Thoracic aorta (tissue), 2 donors: Measurements from ENCODE around the gene CYSRT1. TPM values are rescaled to one million over a fixed set of nuclear protein-coding genes. Genes with fewer than 3 reads are reported as not detected.

Experiments used
- ATAC-seq: fragments of 150-250 bp; one replicate; pipeline ENCODE4 v1.8.0; 2017; ENCODE audit warnings: low read depth; ENCODE audit not compliant: insufficient number of reproducible peaks, low FRiP score
- DNase-seq: peaks from one replicate; pipeline ENCODE4 v3.0.0-alpha.2; 2020; ENCODE audit warnings: low spot score
- H3K27ac ChIP-seq, 2 donors: fragments of 200-600 bp; sonication (generic); 1 replicate in 1 of 2; 2 replicates in 1 of 2; pipeline ENCODE4 v1.5.1; 2016; ENCODE audit warnings: mild to moderate bottlenecking in 2 of 2, moderate library complexity in 2 of 2
- H3K27me3 ChIP-seq: fragments of 200-600 bp; sonication (generic); replicated peaks from 2 replicates; pipeline ENCODE4 v1.6.0; 2016; ENCODE audit warnings: mild to moderate bottlenecking; ENCODE audit not compliant: insufficient read depth
- H3K36me3 ChIP-seq: fragments of 200-600 bp; sonication (generic); one replicate; pipeline ENCODE4 v1.5.1; 2016
- H3K4me1 ChIP-seq, 2 donors: fragments of 200-600 bp; sonication (generic); 1 replicate in 1 of 2; 2 replicates in 1 of 2; pipeline versions ENCODE4 v1.5.1 to v1.6.0; 2016; ENCODE audit warnings: low read depth in 2 of 2, mild to moderate bottlenecking in 1 of 2; ENCODE audit not compliant: control insufficient read depth in 1 of 2
- H3K4me3 ChIP-seq: fragments of 200-600 bp; sonication (generic); 2 replicates; pipeline ENCODE4 v1.5.1; 2016; ENCODE audit warnings: mild to moderate bottlenecking
- H3K9me3 ChIP-seq: fragments of 200-600 bp; sonication (generic); 2 replicates; pipeline ENCODE4 v1.5.1; 2016
- total RNA-seq, 2 donors: library from RNA; depleted of rRNA; stranded (reverse); fragments of >200 nt; gene quantifications; one replicate each; pipeline versions ENCODE4 v1.1.0 to v1.2.3, GENCODE V29; 2016
- TF ChIP-seq, protein P1 (sequence below): fragments of 200-600 bp; sonication (generic); IDR thresholded peaks from one replicate; pipeline ENCODE4 v1.5.1; 2019; ENCODE audit warnings: antibody characterized with exemption

Gene CYSRT1
- total RNA-seq, 2 donors from 2014 or later = not detected

DNA sequence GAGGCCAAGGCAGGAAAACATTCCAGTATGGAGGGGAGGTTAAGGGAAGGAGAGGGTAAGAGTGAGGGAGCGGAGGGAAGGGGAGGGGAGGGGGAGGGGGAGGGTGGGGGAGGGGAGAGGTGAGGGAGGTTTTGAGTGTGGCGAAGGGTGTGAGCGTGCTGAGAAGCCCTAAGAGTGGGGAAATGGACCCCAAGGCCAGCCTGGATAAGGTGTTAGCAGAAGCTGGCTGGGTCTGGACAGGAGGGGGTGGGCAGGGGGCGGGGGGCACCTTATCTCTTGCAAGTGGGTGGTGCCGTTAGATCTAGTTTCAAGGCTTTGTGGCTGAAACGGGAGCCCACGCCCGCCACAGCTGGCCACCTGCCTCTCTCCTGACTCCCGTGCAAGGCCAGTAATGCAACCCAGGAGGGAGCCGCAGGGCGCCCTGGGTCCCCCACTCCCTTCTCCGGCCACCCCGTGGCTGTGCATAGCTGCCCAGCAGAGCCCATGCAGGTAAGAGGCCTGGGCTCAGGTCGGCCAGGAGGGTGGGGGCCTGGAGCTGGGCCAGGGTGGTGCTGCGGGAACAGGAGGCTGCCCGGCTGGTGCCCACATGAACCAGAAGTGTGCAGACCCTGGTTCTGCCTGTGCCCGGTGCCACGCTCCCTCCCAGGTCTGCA, 3.0 kb downstream of the CYSRT1 start:
- Histone ChIP-seq H3K9me3 (no peaks in the 10 kb centered on the region), H3K27me3 (no peaks in the 10 kb centered on the region), H3K4me3 (no peak overlapping the region), H3K27ac (no peak overlapping the region), H3K36me3 (no peaks in the 10 kb centered on the region), H3K4me1 (peaks cover under 1 to 8% of the 10 kb centered on the region in 2 donors)
- TF ChIP-seq, protein P1, sequence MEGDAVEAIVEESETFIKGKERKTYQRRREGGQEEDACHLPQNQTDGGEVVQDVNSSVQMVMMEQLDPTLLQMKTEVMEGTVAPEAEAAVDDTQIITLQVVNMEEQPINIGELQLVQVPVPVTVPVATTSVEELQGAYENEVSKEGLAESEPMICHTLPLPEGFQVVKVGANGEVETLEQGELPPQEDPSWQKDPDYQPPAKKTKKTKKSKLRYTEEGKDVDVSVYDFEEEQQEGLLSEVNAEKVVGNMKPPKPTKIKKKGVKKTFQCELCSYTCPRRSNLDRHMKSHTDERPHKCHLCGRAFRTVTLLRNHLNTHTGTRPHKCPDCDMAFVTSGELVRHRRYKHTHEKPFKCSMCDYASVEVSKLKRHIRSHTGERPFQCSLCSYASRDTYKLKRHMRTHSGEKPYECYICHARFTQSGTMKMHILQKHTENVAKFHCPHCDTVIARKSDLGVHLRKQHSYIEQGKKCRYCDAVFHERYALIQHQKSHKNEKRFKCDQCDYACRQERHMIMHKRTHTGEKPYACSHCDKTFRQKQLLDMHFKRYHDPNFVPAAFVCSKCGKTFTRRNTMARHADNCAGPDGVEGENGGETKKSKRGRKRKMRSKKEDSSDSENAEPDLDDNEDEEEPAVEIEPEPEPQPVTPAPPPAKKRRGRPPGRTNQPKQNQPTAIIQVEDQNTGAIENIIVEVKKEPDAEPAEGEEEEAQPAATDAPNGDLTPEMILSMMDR = no peak
- ATAC-seq (no peak), DNase-seq (no peak)

DNA sequence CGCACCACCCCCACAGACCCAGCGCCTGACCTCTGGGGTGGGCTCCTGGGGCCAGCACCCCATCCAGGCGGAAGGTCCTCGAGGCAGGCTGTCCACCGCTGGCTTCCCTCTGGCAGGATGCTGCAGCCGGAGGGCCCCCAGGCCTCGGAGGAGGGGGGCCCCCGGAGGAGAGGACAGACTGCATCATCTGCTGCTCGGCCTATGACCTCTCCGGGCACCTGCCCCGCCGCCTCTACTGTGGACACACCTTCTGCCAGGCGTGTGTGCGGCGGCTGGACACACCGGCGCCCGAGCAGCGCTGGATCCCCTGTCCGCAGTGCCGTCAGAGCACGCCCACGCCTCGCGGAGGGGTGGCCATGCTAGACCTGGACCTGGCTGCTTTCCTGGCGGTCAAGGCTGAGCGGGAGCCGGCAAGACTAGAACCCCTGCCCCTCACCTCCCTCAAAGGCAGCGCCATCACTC, 3.6 kb downstream of the CYSRT1 start:
- H3K27ac ChIP-seq = no peak overlapping the region
- DNase-seq (no peak), ATAC-seq (no peak)
- H3K4me3 ChIP-seq = no peak overlapping the region
- H3K4me1 ChIP-seq = peaks cover 0 to 7% of the 10 kb centered on the region in 2 donors
- H3K9me3 ChIP-seq = no peaks in the 10 kb centered on the region
- TF ChIP-seq, protein P1 = no peak
- H3K36me3 ChIP-seq = no peaks in the 10 kb centered on the region
- no peaks in the 10 kb centered on the region for H3K27me3 ChIP-seq

- ATAC-seq = no peak
- TF ChIP-seq, protein P1 = no peak
Measured at GRCh38 chr9:137228968-137229896, 4.3 kb downstream of the CYSRT1 start.

DNA sequence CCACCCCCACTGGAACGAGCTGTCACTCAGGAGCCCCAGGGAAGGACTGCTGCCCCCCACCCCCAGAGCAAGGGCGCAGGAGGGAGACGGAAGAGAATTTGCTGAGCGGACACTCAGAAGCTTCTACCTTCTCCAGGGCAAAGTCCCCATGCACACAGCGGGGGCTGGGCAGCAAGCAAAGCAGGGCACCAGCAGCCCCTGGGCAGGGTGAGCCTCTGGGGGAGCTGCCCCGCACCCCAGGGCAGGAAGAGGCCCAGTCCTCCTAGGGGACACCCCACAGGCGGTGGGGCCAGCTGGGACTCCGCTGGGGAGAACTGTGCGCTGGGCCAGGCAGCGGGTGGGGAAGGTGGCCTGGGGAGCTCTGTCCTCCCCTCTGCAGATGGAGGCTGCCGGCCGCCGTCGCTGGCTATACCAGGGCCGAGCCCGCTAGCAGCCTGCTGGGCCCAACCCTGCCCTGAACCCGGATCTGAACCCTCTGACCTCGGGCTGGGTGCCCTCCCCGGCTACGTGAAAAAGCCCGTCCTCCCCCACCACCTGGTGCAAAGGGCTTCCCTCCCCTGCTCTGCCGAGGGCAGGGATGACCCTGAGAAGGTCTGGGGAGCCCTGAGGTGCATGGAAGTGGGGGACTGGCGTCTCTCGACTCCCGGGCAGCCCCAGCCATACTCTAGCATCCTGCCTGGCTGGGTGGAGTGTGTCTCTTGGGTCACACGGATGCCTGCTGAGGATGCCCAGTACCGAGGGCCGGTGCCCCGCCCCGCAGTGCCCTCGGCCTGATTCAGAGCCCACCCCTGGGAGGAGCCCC, 5.1 kb downstream of the CYSRT1 start:
- Histone ChIP-seq H3K27me3 (no peaks in the 10 kb centered on the region), H3K36me3 (no peaks in the 10 kb centered on the region), H3K27ac (no peak overlapping the region), H3K4me1 (no peaks in the 10 kb centered on the region), H3K4me3 (no peak overlapping the region), H3K9me3 (no peaks in the 10 kb centered on the region)
- TF ChIP-seq, protein P1 = no peak
- DNase-seq (no peak), ATAC-seq (no peak)

More at GRCh38 chr9:137228968-137229896, 4.3 kb downstream of the CYSRT1 start:
- Histone ChIP-seq H3K4me1 (peaks cover 0 to 2% of the 10 kb centered on the region in 2 donors), H3K27me3 (no peaks in the 10 kb centered on the region), H3K36me3 (no peaks in the 10 kb centered on the region), H3K27ac (no peak overlapping the region), H3K9me3 (no peaks in the 10 kb centered on the region), H3K4me3 (no peak overlapping the region)
- no peak for DNase-seq
